ENCODE data around the gene TAF4.

GRCh38 chr20:62111148-62111547 lies 45.5 kb upstream of the TAF4 start:
- TF ChIP-seq CTCF (IDR thresholded peaks at IDR 0.05; ENCODE audit: insufficient read depth, low read length, poor library complexity, severe bottlenecking) = no peak
- no peak for TF ChIP-seq EZH2phosphoT487 (conservative IDR thresholded peaks at IDR 0.05; ENCODE audit: low read length)
